Stimulated activated naive CD8-positive, alpha-beta T cell treated with anti-CD3 and anti-CD28 coated beads, Interleukin-15, Interleukin-2, amounts not matched to agents 100 ng/mL and 50 ng/mL, for 24 hours (primary cell): ENCODE measurements around the gene FXYD2.

Experiments
- H3K27ac Mint-ChIP-seq: one replicate; pipeline ENCODE4 v1.8.0; 2021; ENCODE audit warnings: mild to moderate bottlenecking, mixed read lengths
- H3K27me3 Mint-ChIP-seq: one replicate; pipeline ENCODE4 v1.8.0; 2021; ENCODE audit warnings: mixed read lengths
- H3K36me3 Mint-ChIP-seq: one replicate; pipeline ENCODE4 v1.8.0; 2021; ENCODE audit warnings: low read depth, mixed read lengths
- H3K4me1 Mint-ChIP-seq: one replicate; pipeline ENCODE4 v1.8.0; 2021; ENCODE audit warnings: low read depth, mixed read lengths
- H3K4me3 Mint-ChIP-seq: one replicate; pipeline ENCODE4 v1.8.0; 2021; ENCODE audit warnings: mild to moderate bottlenecking, mixed read lengths
- H3K9me3 Mint-ChIP-seq: one replicate; pipeline ENCODE4 v1.8.0; 2021; ENCODE audit warnings: mixed read lengths

FXYD2 gene

GRCh38 chr11:117862019-117862725 is 37.6 kb upstream of the FXYD2 start:
- Mint-ChIP-seq H3K36me3 (no peaks in the 10 kb centered on the region), H3K27me3 (no peaks in the 10 kb centered on the region), H3K9me3 (no peaks in the 10 kb centered on the region), H3K4me3 (no peak overlapping the region), H3K27ac (peak overlapping the region; percentile 83), H3K4me1 (peaks cover 4% of the 10 kb centered on the region)

- H3K27ac Mint-ChIP-seq = peak overlapping the region; percentile 83
Measured at GRCh38 chr11:117861151-117862018, 36.8 kb upstream of the FXYD2 start.

GRCh38 chr11:117860139-117860538 is 35.6 kb upstream of the FXYD2 start:
- H3K9me3 Mint-ChIP-seq = no peaks in the 10 kb centered on the region
- no peaks in the 10 kb centered on the region for H3K27me3 Mint-ChIP-seq
- H3K4me1 Mint-ChIP-seq = peaks cover 4% of the 10 kb centered on the region
- H3K27ac Mint-ChIP-seq = no peak overlapping the region
- H3K4me3 Mint-ChIP-seq = no peak overlapping the region
- no peaks in the 10 kb centered on the region for H3K36me3 Mint-ChIP-seq

More at GRCh38 chr11:117861151-117862018, 36.8 kb upstream of the FXYD2 start:
- Mint-ChIP-seq H3K36me3 (no peaks in the 10 kb centered on the region), H3K27me3 (no peaks in the 10 kb centered on the region), H3K9me3 (no peaks in the 10 kb centered on the region), H3K4me3 (no peak overlapping the region), H3K4me1 (peaks cover 4% of the 10 kb centered on the region)

GRCh38 chr11:117859488-117860112 is 35.1 kb upstream of the FXYD2 start:
- no peaks in the 10 kb centered on the region for H3K36me3 Mint-ChIP-seq
- H3K9me3 Mint-ChIP-seq = no peaks in the 10 kb centered on the region
- no peak overlapping the region for H3K4me3 Mint-ChIP-seq
- H3K4me1 Mint-ChIP-seq = peaks cover 4% of the 10 kb centered on the region
- peak overlapping the region; percentile 29 for H3K27ac Mint-ChIP-seq
- H3K27me3 Mint-ChIP-seq = no peaks in the 10 kb centered on the region

GRCh38 chr11:117859061-117859460 is 34.5 kb upstream of the FXYD2 start:
- H3K36me3 Mint-ChIP-seq = no peaks in the 10 kb centered on the region
- no peaks in the 10 kb centered on the region for H3K9me3 Mint-ChIP-seq
- no peak overlapping the region for H3K4me3 Mint-ChIP-seq
- peaks cover 4% of the 10 kb centered on the region for H3K4me1 Mint-ChIP-seq
- H3K27ac Mint-ChIP-seq = no peak overlapping the region
- H3K27me3 Mint-ChIP-seq = peaks cover under 1% of the 10 kb centered on the region

- Mint-ChIP-seq H3K27me3 (peaks cover 5% of the 10 kb centered on the region), H3K27ac (no peak overlapping the region), H3K4me1 (peaks cover 6% of the 10 kb centered on the region), H3K4me3 (no peak overlapping the region), H3K36me3 (no peaks in the 10 kb centered on the region), H3K9me3 (peaks cover 3% of the 10 kb centered on the region)
Measured at GRCh38 chr11:117857734-117858414, 33.3 kb upstream of the FXYD2 start.

- H3K27me3 Mint-ChIP-seq = peaks cover 12% of the 10 kb centered on the region
Measured at GRCh38 chr11:117855912-117856651, 31.5 kb upstream of the FXYD2 start.

GRCh38 chr11:117855186-117855845 is 30.8 kb upstream of the FXYD2 start:
- peaks cover 12% of the 10 kb centered on the region for H3K27me3 Mint-ChIP-seq
- H3K27ac Mint-ChIP-seq = no peak overlapping the region
- no peaks in the 10 kb centered on the region for H3K36me3 Mint-ChIP-seq
- peaks cover 9% of the 10 kb centered on the region for H3K9me3 Mint-ChIP-seq
- no peak overlapping the region for H3K4me3 Mint-ChIP-seq
- peaks cover 8% of the 10 kb centered on the region for H3K4me1 Mint-ChIP-seq

More at GRCh38 chr11:117855912-117856651, 31.5 kb upstream of the FXYD2 start:
- no peak overlapping the region for H3K27ac Mint-ChIP-seq
- no peak overlapping the region for H3K4me3 Mint-ChIP-seq
- H3K4me1 Mint-ChIP-seq = peaks cover 7% of the 10 kb centered on the region
- H3K36me3 Mint-ChIP-seq = no peaks in the 10 kb centered on the region
- H3K9me3 Mint-ChIP-seq = peaks cover 9% of the 10 kb centered on the region

GRCh38 chr11:117852309-117852708 is 27.8 kb upstream of the FXYD2 start:
- peaks cover 15% of the 10 kb centered on the region for H3K4me1 Mint-ChIP-seq
- no peak overlapping the region for H3K27ac Mint-ChIP-seq
- peaks cover 12% of the 10 kb centered on the region for H3K27me3 Mint-ChIP-seq
- peaks cover 9% of the 10 kb centered on the region for H3K9me3 Mint-ChIP-seq
- no peak overlapping the region for H3K4me3 Mint-ChIP-seq
- no peaks in the 10 kb centered on the region for H3K36me3 Mint-ChIP-seq

GRCh38 chr11:117851852-117852251 is 27.3 kb upstream of the FXYD2 start:
- no peaks in the 10 kb centered on the region for H3K36me3 Mint-ChIP-seq
- no peak overlapping the region for H3K4me3 Mint-ChIP-seq
- H3K4me1 Mint-ChIP-seq = peaks cover 15% of the 10 kb centered on the region
- H3K27me3 Mint-ChIP-seq = peaks cover 12% of the 10 kb centered on the region
- peaks cover 9% of the 10 kb centered on the region for H3K9me3 Mint-ChIP-seq
- no peak overlapping the region for H3K27ac Mint-ChIP-seq

GRCh38 chr11:117851106-117851505 is 26.6 kb upstream of the FXYD2 start:
- Mint-ChIP-seq H3K4me3 (no peak overlapping the region), H3K27ac (no peak overlapping the region), H3K36me3 (no peaks in the 10 kb centered on the region), H3K4me1 (peaks cover 15% of the 10 kb centered on the region), H3K27me3 (peaks cover 12% of the 10 kb centered on the region), H3K9me3 (peaks cover 9% of the 10 kb centered on the region)

GRCh38 chr11:117849781-117850414 is 25.4 kb upstream of the FXYD2 start:
- Mint-ChIP-seq H3K4me3 (no peak overlapping the region), H3K27ac (no peak overlapping the region)

GRCh38 chr11:117843666-117844484 is 19.3 kb upstream of the FXYD2 start:
- H3K4me3 Mint-ChIP-seq = no peak overlapping the region
- H3K4me1 Mint-ChIP-seq = no peaks in the 10 kb centered on the region
- no peak overlapping the region for H3K27ac Mint-ChIP-seq

More at GRCh38 chr11:117849781-117850414, 25.4 kb upstream of the FXYD2 start:
- Mint-ChIP-seq H3K4me1 (peaks cover 15% of the 10 kb centered on the region), H3K27me3 (peaks cover 12% of the 10 kb centered on the region), H3K36me3 (no peaks in the 10 kb centered on the region), H3K9me3 (peaks cover 9% of the 10 kb centered on the region)

More at GRCh38 chr11:117843666-117844484, 19.3 kb upstream of the FXYD2 start:
- Mint-ChIP-seq H3K27me3 (no peaks in the 10 kb centered on the region), H3K9me3 (no peaks in the 10 kb centered on the region), H3K36me3 (no peaks in the 10 kb centered on the region)
